Choroid plexus epithelial cell (primary cell): Measurements from ENCODE around the gene PPP1R14C.
A peak's percentile ranks its signal among the peaks of the same experiment; 100 is the strongest.

ENCODE experiments used
- DNase-seq: peaks from one replicate; pipeline ENCODE4 v3.0.0-alpha.2; 2010; ENCODE audit warnings: low read depth
- H3K4me3 ChIP-seq: 2 replicates; pipeline ENCODE4 v1.5.1; 2011; ENCODE audit warnings: low read depth, mild to moderate bottlenecking, control low read depth, low read length, moderate library complexity
- TF ChIP-seq, protein P1 (sequence below): conservative IDR thresholded peaks from 2 replicates; pipeline ENCODE4 v1.5.1; 2011; ENCODE audit warnings: low read depth, mild to moderate bottlenecking, control low read depth, inconsistent platforms, low read length, moderate library complexity

The PPP1R14C gene

GRCh38 chr6:150289454-150290071, 146.7 kb downstream of the PPP1R14C start:
- TF ChIP-seq, protein P1, sequence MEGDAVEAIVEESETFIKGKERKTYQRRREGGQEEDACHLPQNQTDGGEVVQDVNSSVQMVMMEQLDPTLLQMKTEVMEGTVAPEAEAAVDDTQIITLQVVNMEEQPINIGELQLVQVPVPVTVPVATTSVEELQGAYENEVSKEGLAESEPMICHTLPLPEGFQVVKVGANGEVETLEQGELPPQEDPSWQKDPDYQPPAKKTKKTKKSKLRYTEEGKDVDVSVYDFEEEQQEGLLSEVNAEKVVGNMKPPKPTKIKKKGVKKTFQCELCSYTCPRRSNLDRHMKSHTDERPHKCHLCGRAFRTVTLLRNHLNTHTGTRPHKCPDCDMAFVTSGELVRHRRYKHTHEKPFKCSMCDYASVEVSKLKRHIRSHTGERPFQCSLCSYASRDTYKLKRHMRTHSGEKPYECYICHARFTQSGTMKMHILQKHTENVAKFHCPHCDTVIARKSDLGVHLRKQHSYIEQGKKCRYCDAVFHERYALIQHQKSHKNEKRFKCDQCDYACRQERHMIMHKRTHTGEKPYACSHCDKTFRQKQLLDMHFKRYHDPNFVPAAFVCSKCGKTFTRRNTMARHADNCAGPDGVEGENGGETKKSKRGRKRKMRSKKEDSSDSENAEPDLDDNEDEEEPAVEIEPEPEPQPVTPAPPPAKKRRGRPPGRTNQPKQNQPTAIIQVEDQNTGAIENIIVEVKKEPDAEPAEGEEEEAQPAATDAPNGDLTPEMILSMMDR, result no peak
- H3K4me3 ChIP-seq, result no peak overlapping the region
- DNase-seq, result no peak

DNA sequence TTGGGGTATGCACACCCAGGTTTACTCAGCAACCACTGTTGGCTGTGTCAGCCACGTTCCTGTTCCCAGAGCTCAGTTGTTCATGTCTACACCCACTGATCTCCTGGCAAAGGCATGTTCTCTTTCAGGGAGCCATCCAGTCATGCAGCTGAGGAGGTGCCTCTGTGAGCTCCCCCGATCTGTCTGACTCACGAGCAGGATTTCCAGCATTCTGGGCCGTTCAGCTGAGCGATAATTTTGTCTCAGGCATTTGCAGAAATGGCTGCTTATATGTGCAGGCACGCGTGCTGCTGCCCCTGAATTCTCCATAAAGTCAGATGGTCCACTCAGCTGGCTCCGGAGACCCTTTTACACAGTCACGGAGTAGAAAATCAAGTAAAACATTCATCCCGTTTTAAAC, 147.6 kb downstream of the PPP1R14C start:
- TF ChIP-seq, protein P1, result no peak
- peak; percentile 28 for DNase-seq

DNA sequence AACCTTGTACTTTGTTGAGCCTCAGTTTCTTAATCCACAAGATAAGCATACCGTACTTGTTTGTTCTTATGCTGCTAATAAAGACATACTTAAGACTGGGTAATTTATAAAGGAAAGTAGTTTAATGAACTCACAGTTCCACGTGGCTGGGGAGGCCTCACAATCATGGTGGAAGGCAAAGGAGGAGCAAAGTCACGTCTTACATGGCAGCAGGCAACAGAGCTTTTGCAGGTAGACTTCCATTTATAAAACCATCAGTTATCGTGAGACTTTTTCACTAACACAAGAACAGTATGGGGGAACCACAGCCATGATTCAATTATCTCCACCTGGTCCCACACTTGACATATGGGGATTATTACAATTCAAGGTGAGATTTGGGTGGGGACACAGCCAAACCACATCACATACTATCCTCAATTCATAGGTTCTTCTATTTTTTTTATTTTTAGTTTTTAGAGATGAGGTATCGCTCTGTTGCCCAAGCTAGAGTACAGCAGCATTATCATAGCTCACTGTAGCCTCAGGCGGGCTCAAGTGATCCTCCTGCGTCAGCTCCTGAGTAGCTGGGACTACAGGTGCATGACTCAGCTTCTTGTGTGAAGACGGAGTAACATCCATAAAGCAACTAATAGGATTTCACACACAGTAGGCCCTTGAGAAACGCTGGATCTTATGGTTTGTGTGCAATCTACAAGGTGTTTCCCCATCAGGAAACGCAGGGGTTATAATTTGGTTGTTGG, 149.3 kb downstream of the PPP1R14C start:
- no peak for DNase-seq
- TF ChIP-seq, protein P1, result no peak
- no peak overlapping the region for H3K4me3 ChIP-seq

More for the DNA sequence above, 147.6 kb downstream of the PPP1R14C start:
- H3K4me3 ChIP-seq, result no peak overlapping the region

DNA sequence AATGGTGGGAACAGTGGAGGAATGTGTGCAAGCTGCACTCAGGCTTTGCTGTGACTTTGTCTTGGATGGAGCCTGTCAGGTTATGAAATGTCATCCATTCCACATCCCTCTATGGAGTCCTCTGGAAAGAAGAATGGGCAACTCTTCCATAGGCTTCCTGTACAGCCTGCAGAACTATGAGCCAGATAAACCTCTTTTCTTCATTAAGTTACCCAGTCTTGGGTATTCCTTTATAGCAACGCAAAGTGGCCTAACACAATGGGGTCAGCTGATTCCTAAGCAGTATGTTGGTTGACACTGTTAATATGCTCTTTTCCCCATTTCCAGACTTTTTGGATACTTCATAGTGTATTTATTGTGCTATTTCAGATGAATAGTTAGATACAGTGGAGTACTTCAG, 150.2 kb downstream of the PPP1R14C start:
- TF ChIP-seq, protein P1, result no peak
- H3K4me3 ChIP-seq, result no peak overlapping the region
- DNase-seq, result no peak

- DNase-seq, result peak; percentile 60
- TF ChIP-seq, protein P1, result no peak
- no peak overlapping the region for H3K4me3 ChIP-seq
Observed at GRCh38 chr6:150293423-150294173, 150.8 kb downstream of the PPP1R14C start.

DNA sequence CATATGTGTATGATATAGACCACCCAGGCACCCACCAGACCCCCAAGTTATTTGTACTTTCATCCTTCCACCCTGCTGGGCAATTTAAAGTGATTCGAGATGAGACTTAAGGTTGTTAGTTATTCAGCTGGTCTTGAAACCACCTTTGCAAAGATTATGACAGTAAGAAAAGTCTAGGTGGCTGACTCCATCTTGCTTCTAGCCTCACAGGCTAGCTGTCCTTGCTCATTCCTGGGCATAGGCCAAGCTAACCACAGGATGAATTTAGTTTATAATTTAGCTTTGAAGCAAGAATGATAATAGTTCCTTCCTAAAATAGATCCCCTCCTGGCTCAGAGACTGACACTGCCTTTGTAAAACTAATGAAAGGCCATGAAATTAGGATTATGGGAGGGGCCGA, 154.0 kb downstream of the PPP1R14C start:
- H3K4me3 ChIP-seq, result no peak overlapping the region
- TF ChIP-seq, protein P1, result no peak
- no peak for DNase-seq
